ENCODE measurements around the gene C1QTNF8.
A peak's percentile ranks its signal among the peaks of the same experiment; 100 is the strongest.
"Not testable (repeated sequence)": the region's sequence is repeated elsewhere in the genome, so short reads cannot be mapped to it uniquely, and the experiment has no call there.

C1QTNF8 gene

GRCh38 chr16:1091992-1092552 lies 4.0 kb downstream of the C1QTNF8 start:
- no peak for DNase-seq

- DNase-seq = no peak
Measured at GRCh38 chr16:1090620-1091587, 5.1 kb downstream of the C1QTNF8 start.

- DNase-seq = no peak
Measured at GRCh38 chr16:1089822-1090619, 6.0 kb downstream of the C1QTNF8 start.

DNA sequence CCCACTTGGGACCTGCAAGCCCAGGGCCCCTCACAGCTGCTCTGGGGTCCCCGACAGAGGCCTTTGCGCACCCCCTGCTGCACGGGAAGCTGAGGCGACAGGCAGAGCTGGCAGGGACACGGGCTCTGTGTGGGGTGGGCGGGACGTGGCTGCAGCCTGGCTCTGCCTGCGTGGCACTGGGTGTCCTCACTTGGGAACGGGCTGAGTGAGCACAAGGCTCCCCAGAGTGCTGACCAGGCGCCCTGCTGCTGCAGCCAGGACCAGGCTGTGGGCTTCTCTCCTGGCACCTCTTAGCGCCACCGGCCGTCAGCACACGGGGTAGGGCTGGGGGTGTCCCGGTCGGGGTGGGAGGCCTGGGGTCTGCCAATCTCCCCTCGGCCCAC lies 6.6 kb downstream of the C1QTNF8 start:
- DNase-seq = no peak

DNA sequence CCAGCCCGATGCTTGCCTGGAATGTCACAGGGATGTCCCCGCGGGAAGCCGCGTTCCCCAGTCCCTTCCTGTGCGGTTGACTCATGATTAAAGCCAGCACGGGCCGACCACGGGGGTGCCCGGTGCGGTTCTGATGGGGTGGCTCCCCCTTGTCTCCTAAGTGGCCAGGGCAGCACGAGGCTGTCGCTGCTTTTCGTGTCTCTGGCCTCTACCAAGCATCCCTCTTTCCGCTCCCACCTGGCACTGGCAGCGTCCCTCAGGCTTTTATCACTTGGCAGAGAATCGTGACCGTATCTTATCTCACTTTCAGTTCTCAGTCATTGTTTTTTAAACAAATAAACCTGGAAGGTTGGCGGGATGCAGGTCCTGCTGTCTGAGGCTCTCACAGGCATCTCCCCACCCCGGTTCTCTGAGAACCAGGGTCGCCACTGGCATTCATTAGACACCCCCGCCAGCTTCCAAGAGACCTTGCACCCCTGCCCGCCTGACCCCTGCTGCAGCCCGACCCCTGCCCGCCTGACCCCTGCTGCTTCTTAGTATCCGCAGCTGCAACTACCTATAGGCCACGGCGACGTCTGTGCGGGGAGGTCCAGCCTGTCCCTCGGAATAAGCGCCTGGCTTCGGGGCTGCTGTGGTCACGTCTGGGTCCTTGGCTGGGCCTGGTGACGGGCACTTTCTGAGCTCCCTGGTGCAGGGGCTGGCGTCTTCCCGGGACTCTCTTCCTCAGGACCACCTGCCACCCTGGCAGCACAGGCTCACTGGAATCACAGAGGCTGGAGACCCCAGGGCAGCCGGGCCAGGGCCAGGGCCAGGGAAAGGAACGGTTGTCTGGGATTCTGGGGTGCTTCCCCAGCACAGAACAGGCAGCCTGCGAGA lies 7.5 kb downstream of the C1QTNF8 start:
- DNase-seq = no peak

- not testable (repeated sequence) for DNase-seq
Measured at GRCh38 chr16:1086443-1086842, 9.6 kb downstream of the C1QTNF8 start.

DNA sequence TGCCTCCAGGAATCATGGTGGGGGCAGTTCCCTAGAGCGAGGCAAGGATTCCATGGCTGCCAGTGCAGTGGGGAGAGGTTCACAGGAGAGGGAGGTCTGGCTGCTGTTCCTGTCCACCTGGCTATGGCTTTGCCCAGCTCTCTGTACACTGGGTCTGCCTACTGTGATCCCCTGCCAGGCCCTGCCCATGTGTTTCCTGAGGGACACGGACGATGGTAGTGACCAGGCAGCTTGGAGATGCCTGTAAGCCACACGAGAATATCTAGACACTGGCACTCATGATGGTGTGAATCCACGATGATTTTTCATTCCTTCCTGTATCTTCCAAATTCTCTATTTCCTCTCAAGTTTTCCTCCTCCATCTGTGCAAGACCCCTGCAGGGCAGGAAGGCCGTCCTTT lies 11.1 kb downstream of the C1QTNF8 start:
- DNase-seq = no peak

GRCh38 chr16:1082952-1083675 lies 12.9 kb downstream of the C1QTNF8 start:
- DNase-seq = no peak

GRCh38 chr16:1082266-1082951 lies 13.6 kb downstream of the C1QTNF8 start:
- no peak for DNase-seq

DNA sequence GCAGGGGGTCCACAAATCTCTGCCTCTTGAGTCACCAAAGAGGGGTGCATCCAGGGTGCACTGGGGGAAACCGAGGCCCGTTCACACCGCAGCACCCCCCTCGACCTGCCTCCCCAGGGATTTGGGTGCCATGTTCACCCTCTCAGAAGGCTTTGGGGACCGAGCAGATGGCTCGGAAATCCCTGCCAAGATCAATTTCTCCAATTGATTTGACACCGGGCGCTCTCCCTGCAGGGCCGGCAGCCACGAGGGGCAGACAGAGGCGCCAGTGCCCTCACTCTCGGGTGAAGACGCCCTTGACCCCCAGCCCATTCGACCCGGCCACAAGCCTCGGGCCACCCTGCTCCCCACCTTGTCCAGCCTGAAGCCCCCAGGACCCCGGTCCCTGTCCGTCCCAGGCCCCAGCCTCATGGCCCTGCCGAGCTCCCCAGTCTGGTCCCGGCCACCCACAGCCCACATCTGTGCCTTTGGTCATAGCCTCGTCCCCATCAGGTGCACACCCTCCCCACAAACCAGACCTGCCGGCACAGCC lies 14.2 kb downstream of the C1QTNF8 start:
- no peak for DNase-seq

DNA sequence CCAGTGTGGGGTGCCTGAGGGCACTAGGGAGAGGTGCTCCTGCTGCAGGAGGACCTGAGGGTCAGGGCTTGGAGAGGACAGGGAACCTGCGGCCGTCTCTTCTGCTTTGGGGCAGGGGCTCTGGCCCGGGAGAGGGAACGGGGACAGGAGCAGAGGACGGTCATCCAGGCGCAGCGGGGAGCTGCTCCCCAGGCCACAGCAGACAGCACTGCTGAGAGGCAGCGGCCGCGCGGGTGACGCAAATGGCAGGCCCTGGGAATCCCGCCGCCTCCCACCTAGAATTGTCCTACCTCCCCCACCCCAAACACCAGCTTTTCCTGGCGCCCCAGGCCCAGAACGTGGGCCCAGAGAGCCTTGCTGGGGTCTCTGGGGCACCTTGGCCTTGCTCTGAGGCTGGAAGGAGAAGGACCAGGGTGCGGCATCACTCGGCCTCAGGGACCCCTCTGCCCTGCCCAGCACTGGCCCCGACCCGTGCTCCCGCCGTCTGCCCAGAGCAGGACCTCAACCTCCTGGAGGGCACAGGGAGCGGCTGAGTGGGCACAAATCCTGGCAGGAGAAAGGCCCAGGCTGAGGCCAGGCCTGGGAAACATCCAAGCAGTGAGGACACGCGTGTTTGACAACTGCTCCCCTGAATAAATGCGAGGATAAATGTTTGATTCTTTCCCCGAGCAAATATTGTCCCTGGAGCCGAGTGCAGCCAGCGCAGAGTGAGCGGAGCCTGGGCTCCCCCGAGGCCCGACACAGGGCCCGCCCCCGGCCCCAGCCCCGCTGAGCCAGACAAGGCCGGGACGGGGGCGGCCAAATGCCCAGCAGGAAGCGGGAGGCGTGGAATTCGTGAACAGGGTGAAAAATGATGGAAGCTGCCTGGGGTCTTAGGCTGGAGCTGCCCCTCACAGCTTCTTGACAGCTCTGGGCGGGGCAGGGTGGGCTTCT lies 15.0 kb downstream of the C1QTNF8 start:
- no peak for DNase-seq

DNA sequence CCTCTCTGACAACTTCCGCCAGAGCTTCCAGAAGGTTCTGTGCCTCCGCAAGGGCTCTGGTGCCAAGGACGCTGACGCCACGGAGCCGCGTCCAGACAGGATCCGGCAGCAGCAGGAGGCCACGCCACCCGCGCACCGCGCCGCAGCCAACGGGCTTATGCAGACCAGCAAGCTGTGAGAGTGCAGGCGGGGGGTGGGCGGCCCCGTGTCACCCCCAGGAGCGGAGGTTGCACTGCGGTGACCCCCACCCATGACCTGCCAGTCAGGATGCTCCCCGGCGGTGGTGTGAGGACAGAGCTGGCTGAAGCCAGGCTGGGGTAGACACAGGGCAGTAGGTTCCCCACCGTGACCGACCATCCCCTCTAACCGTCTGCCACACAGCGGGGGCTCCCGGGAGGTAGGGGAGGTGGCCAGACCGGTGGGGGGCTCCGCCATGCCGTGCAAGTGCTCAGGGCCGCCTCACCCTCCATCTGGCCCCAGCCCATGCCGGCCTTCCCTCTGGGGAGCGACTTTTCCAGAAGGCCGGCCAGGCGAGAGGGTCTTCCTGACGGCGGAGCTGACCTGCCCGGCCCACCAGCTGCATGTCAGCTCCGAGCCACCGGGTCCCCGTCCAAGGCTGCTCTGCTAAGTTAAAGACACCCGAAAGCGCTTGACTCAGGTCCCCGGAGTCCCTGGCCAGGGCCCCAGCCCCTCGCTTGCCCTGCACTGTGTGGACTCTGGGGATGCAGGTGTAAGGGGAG lies 16.1 kb downstream of the C1QTNF8 start:
- DNase-seq = no peak

- no peak for DNase-seq
Measured at GRCh38 chr16:1079341-1079740, 16.7 kb downstream of the C1QTNF8 start.

GRCh38 chr16:1078579-1079021 lies 17.4 kb downstream of the C1QTNF8 start:
- no peak for DNase-seq

DNA sequence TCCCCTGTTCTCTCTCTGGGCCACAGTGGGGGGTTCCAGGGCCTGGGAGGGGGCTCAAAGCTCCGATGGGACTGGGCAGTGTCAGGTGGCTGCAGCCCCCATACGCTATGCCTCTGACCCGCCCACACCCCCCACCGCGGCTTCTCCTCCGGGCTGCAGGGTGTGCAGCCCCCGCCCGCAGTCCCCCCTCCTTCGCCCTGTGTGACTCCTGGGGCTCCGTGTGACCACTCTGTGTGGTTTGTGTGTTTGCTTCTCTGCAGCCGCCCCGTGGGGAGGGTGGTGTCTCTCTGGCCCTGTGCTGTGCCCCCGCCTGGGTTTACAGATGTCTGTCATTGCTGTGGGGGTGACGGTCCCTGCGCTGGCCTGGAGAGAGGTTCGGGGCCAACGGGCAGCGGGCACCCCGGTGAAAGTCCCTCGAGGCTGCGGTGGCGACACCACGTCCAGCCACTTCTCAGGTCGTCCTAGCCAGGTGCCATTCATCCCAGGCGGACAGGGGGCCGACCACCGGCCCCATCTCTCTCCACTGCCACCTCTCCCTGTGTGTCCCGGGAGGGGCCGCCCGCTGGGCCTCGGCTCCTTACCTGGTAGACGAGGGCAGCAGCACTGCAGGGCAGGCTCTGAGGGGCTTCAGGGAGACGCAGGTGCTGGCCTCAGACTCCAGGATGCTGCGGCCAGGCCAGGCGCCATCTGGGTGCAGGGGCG lies 18.0 kb downstream of the C1QTNF8 start:
- no peak for DNase-seq

DNA sequence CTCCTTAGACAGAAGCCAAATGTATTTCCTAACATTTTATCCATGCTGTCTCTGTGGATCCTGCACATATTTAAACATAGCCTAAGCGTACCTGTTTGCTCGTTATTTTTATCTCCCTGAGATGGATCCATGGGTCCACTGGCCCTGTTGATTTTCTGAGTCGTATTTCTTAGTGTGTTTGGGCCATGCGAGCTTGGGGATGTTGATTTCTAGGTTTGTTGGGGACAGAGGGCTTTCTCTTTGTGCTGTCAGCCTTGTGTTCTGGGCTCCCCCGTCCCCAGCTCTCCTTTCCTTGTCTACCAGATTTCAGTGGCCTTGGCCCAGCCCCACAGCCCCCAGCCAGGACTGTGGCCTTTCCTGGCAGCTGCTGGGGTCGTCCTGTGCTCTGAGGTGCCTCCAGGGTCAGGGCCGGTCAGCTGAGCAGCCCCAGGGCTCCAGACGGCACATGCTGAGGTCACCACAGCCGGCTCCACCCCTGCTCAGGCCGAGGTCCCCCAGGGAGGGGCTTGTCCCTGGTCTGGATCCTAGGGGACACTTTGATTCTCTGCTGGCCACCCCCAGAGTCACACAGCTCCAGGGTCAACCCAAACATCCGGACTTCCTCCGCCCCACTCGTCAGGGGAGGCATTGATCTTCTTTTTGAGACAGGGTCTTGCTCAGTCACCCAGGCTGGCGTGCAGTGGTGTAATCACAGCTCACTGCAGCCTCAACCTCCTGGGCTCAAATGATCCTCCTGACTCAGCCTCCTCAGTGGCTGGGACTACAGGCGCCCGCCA lies 19.1 kb downstream of the C1QTNF8 start:
- DNase-seq = no peak

DNA sequence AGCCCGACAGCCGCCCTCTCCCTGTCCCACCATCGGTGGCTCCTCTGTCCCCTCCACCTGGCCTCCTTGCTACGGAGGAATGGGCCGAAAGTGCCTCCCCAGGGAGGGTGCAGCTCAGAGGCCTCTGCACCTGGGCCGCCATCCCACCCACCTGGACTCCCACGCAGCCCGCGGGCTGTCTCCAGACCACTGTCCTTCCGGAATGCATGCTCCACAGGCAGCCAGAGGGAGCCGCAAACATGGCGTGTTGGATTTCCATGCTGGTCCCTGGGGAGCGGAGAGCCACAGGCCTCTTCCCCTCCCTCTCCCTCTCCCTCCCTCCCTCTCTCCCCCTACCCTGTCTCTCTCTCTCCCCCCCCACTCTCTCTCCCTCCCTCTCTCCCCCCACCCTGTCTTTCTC lies 20.5 kb downstream of the C1QTNF8 start:
- peak; percentile 11 for DNase-seq

DNA sequence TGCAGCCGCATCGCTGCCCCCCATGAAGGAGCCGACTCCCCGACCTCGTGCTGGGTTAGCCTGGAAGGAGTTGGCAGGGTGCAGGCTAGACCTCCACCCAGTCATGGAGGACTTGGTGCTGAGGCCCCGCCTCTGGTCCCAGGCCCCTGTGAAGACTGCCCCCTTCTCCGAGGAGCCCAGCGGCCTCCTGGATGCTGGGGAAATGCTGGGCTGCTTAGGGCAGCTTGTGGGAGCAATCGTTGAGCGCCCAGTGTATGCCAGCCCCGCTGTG lies 21.7 kb downstream of the C1QTNF8 start:
- no peak for DNase-seq
